ENCODE data around the gene TYK2.
"Not testable (repeated sequence)": the region's sequence is repeated elsewhere in the genome, so short reads cannot be mapped to it uniquely, and the experiment has no call there.

Gene TYK2

DNA sequence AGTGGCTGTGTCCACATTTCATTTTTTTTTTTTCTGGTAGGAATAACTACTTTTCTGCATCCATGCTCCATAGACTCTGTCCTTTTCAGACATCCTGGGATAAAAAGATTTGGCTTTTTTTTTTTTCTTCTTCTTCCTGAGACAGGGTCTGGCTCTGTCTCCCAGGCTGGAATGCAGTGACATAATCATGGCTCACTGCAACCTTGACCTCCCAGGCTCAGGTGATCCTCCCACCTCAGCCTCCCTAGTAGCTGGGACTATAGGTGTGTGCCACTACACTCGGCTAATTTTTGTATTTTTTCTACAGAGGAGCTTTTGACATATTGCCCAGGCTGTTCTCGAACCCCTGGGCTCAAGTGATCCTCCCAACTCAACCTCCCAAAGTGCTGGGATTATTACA lies 36.9 kb downstream of the TYK2 start:
- TF ChIP-seq, protein P1, sequence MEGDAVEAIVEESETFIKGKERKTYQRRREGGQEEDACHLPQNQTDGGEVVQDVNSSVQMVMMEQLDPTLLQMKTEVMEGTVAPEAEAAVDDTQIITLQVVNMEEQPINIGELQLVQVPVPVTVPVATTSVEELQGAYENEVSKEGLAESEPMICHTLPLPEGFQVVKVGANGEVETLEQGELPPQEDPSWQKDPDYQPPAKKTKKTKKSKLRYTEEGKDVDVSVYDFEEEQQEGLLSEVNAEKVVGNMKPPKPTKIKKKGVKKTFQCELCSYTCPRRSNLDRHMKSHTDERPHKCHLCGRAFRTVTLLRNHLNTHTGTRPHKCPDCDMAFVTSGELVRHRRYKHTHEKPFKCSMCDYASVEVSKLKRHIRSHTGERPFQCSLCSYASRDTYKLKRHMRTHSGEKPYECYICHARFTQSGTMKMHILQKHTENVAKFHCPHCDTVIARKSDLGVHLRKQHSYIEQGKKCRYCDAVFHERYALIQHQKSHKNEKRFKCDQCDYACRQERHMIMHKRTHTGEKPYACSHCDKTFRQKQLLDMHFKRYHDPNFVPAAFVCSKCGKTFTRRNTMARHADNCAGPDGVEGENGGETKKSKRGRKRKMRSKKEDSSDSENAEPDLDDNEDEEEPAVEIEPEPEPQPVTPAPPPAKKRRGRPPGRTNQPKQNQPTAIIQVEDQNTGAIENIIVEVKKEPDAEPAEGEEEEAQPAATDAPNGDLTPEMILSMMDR (IDR thresholded peaks at IDR 0.05; ENCODE audit: low read depth, low read length, missing control alignments), result no peak
- no peak overlapping the region for H3K4me3 ChIP-seq (replicated peaks; ENCODE audit: low read depth, low read length)
- DNase-seq (ENCODE audit: extremely low read depth, low read depth), result no peak

DNA sequence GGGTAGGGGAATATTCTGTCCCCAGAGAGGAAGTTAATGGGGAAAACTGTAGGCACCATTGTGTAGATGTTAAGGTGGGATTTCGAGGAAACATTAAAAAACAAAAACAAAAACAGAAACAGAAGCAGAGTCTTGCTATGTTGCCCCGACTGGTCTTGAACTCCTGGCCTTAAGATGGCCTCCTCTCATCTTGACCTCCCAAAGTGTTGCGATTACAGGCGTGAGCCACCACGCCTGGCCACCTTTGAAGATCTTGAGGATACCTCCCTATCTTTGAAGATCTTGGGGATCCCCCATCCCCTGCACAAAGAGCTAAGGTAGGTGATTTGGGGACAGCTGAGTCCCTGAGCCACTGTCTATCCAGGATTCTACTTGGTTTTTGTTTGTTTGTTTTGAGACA lies 40.4 kb downstream of the TYK2 start:
- H3K4me3 ChIP-seq (replicated peaks; ENCODE audit: low read depth, low read length), result no peak overlapping the region
- TF ChIP-seq, protein P1 (IDR thresholded peaks at IDR 0.05; ENCODE audit: low read depth, low read length, missing control alignments), result no peak
- no peak for DNase-seq (ENCODE audit: extremely low read depth, low read depth)

DNA sequence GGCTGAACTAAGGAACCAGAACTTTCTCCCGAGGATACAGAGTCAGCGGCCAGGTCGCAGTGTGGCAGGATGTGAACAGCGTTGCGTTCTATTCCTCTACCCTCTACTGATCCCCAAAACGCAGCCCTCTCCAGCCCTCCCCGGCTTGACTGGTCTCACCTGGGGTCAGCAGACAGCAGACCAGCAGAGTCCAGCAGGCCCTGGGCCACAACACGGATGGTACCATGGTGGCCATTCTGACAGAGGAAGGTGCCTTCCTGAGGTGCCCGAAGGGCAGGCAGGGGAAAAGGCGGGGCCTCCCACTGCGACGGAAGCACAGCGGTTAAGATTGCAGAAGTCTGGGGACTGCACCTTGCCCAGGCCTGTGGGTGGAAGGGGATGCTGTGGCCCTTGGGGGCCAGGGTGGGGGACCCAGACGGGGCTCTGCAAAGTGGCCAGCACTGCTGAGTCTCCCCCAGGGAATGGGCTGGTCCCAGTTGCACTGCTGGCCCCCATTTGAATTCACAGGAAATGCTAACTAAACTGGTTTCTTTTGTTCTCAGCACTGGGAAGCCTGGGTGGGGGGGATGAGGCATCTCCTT lies 40.9 kb downstream of the TYK2 start, which contains the start of gene ICAM3:
TSS of gene ICAM3 (minus strand) at position 245 of the 581 bp plus-strand sequence. CDS start at position 235, 10 bp downstream.
- H3K4me3 ChIP-seq (replicated peaks; ENCODE audit: low read depth, low read length), result no peak within 1 kb of the TSS
- TF ChIP-seq, protein P1 (IDR thresholded peaks at IDR 0.05; ENCODE audit: low read depth, low read length, missing control alignments), result no peak
- no peak for DNase-seq (ENCODE audit: extremely low read depth, low read depth)

DNA sequence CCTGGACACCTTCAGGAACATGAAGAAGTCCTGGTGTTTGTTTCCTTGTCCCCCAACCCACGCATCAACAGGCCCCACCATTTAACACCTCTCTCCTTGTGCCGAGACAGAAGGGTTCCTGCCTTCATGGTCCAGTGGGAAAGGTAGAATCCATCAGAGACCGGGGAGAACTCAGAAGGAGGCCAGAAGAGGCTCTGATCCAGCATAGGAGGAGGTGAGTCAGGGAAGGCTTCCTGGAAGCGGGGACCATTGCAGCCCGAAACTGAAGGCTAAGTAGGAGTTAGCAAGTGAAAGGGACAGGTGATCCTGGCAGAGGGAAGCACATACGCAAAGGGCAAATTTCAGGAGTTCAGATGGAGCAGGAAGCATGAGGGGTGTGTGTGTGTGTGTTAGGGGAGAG lies 41.4 kb downstream of the TYK2 start:
- no peak overlapping the region for H3K4me3 ChIP-seq (replicated peaks; ENCODE audit: low read depth, low read length)
- no peak for DNase-seq (ENCODE audit: extremely low read depth, low read depth)
- TF ChIP-seq, protein P1 (IDR thresholded peaks at IDR 0.05; ENCODE audit: low read depth, low read length, missing control alignments), result no peak

DNA sequence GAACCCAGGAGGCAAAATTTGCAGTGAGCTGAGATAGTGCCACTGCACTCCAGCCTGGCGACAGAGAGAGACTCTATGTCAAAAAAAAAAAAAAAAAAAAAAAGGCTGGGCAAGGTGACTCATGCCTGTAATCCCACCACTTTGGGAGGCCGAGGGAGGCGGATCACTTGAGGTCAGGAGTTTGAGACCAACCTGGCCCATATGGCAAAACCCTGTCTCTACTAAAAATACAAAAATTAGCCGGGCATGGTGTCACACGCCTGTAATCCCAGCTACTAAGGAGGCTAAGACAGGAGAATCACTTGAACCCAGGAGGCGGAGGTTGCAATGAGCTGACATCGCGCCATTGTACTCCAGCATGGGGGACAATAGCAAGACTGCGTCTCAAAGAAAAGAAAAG lies 43.6 kb downstream of the TYK2 start:
- DNase-seq (ENCODE audit: extremely low read depth, low read depth); H3K4me3 ChIP-seq (replicated peaks; ENCODE audit: low read depth, low read length): not testable (repeated sequence)

DNA sequence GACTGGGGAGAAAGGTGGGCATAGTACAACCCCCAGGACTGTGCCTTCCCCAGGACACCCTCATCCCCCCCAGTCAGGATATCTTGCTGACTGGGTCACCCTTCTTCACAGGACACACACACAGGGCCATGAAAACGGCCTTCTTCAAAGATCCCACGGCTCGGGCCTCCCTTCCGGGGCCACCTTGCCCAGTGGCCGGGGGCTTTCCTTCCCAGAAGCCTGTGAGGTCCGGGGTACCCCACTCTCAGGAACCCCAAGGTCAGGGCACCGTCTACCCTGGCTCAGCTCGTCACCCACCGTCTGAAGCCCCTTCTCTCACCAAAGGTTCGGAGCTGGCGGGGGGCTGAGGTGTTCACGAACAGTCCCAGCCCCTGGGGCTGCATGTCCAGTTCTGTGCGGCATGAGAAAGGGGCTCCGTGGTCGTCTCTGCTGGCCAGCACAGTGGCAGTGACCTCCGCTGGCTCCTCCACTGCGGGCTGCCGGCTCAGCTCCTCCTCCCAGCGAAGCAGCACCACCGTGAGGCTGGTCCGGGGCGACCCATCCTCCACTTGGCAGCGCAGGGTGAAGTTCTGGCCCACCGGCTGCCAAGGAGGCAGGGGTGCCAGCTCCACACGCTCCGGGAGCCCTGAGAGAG lies 44.9 kb downstream of the TYK2 start:
- no peak overlapping the region for H3K4me3 ChIP-seq (replicated peaks; ENCODE audit: low read depth, low read length)
- TF ChIP-seq, protein P1 (IDR thresholded peaks at IDR 0.05; ENCODE audit: low read depth, low read length, missing control alignments), result no peak
- DNase-seq (ENCODE audit: extremely low read depth, low read depth), result no peak

DNA sequence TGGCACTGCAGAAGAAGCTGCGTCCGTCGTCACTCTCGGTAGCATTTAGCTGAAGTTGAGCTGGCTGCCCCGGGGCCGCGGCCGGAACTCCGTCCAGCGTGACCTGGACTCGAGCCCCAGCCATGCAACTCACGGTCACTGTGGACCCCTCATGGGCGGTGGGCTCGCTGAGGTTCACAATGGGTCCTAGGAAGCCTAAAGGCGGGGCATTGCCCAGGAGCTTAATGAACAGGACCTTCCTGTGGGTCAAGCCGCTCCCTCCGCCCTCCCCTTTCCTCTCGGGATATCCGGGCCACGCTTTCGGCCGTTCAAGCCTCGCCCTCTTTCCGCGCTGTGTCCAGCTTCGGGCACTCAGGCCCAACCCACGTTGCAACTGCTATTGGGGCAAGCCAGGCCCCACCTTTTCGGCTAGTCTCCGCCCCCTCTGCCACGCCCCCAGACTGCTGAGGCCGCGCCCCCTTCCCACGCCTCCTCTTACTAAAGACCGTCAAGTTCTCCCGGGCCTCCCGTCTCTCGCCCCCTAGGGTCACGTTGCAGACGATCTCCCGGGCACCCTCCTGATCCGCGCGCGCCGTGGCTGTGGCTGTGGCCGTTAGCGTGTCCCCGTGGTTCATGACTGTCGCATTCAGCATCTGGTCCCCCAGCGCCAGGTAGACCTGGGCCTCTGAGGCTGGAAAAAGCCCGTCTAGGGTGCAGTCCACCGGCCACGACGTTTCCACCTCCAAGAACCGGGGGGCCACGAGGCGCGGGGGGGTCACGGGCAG lies 45.6 kb downstream of the TYK2 start:
- TF ChIP-seq, protein P1 (IDR thresholded peaks at IDR 0.05; ENCODE audit: low read depth, low read length, missing control alignments), result no peak
- peak overlapping the region; percentile 87 for H3K4me3 ChIP-seq (replicated peaks; ENCODE audit: low read depth, low read length)
- DNase-seq (ENCODE audit: extremely low read depth, low read depth), result peak; percentile 81

Measured in HFF-Myc (cell line).